ENCODE results near the gene OR10W1.

The OR10W1 gene

GRCh38 chr11:58222721-58223120 lies 45.3 kb downstream of the OR10W1 start:
- no peak for TF ChIP-seq CTCF (IDR thresholded peaks at IDR 0.05; ENCODE audit: low read length)
- TF ChIP-seq EZH2 (IDR thresholded peaks at IDR 0.05; ENCODE audit: borderline replicate concordance, low read length): no peak
- Histone ChIP-seq H3K79me2 (ENCODE audit: insufficient read depth, low read length) (no peaks in the 10 kb centered on the region), H3K27ac (ENCODE audit: low read depth, low read length, poor library complexity, severe bottlenecking) (no peak overlapping the region), H3K9ac (ENCODE audit: low read length) (no peak overlapping the region), H3K36me3 (ENCODE audit: insufficient read depth, low read length) (no peaks in the 10 kb centered on the region), H3K4me2 (ENCODE audit: low read length) (no peak overlapping the region), H3K4me1 (ENCODE audit: insufficient read depth, low read length, severe bottlenecking) (no peaks in the 10 kb centered on the region), H3F3A (ENCODE audit: insufficient read depth, low read length) (no peaks in the 10 kb centered on the region), H3K9me3 (ENCODE audit: low read length) (no peaks in the 10 kb centered on the region), H2AFZ (ENCODE audit: low read length) (no peak overlapping the region), H3K4me3 (ENCODE audit: low read depth, low read length, poor library complexity, severe bottlenecking) (no peak overlapping the region), H3K9me2 (ENCODE audit: low read depth, low read length) (no peaks in the 10 kb centered on the region), H3K27me3 (ENCODE audit: insufficient read depth, low read length) (no peaks in the 10 kb centered on the region), H4K20me1 (ENCODE audit: insufficient read depth, low read length) (no peaks in the 10 kb centered on the region)
